ENCODE results near the gene GRB10.

The GRB10 gene

DNA sequence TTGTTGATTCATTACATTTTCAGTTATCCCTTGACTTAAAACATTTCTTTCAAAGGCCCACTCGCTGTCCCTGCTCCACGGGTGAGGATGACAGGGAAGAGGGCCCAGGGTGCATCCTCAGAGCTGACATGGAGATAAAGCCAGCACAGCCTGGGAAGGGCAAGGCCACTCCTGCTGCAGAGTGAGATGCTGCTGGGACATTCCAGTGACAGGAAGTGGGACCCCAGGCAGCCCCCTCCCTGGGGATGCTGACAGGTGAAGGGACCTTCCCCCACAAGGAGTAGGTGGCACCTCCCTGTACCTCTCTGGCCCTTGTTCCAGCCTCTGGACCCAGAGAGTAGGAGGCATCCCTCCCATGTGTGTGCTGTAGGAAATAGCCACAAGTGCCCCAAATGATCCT is 119.7 kb downstream of the GRB10 start:
- H3K27ac ChIP-seq (replicated peaks; ENCODE audit: low read length), result no peak overlapping the region
- H3K14ac ChIP-seq (ENCODE audit: low read length), result no peak overlapping the region
- no peak overlapping the region for H3K18ac ChIP-seq (ENCODE audit: low read length)
- no peaks in the 10 kb centered on the region for H3K27me3 ChIP-seq (ENCODE audit: control insufficient read depth in 3 of 3, insufficient read depth in 3 of 3, low read depth in 1 of 3, low read length in 3 of 3)
- no peaks in the 10 kb centered on the region for H3K9me3 ChIP-seq (replicated peaks in 1 of 2; ENCODE audit: control insufficient read depth in 2 of 2, insufficient read depth in 1 of 2, low read depth in 1 of 2, low read length in 2 of 2)
- no peak overlapping the region for H3K4me3 ChIP-seq (ENCODE audit: low read length in 2 of 2)
- peaks cover 21 to 91% of the 10 kb centered on the region in 2 donors for H3K36me3 ChIP-seq (replicated peaks in 1 of 2; ENCODE audit: control insufficient read depth in 2 of 2, insufficient read depth in 2 of 2, low read length in 2 of 2)
- H2BK120ac ChIP-seq (ENCODE audit: low read depth, low read length), result no peak overlapping the region
- H2BK15ac ChIP-seq (ENCODE audit: low read length), result no peak overlapping the region
- no peaks in the 10 kb centered on the region for H3K4me1 ChIP-seq (ENCODE audit: control insufficient read depth in 2 of 2, insufficient read depth in 1 of 2, low read depth in 1 of 2, low read length in 2 of 2)
- H4K8ac ChIP-seq (ENCODE audit: low read depth, low read length), result no peak overlapping the region
- no peak for DNase-seq (ENCODE audit: low spot score)
- no peak overlapping the region for H4K91ac ChIP-seq (ENCODE audit: low read depth, low read length, poor library complexity)
- no peak overlapping the region for H3K4me2 ChIP-seq (ENCODE audit: insufficient read depth, low read length, poor library complexity, severe bottlenecking)
- H2AFZ ChIP-seq (ENCODE audit: low read length), result no peak overlapping the region
- H3K9ac ChIP-seq (ENCODE audit: low read depth, low read length, poor library complexity), result no peak overlapping the region
- no peak overlapping the region for H2AK5ac ChIP-seq (ENCODE audit: low read depth, low read length)
- H2BK12ac ChIP-seq (ENCODE audit: low read length), result no peak overlapping the region
- H3K79me1 ChIP-seq (ENCODE audit: low read depth, low read length), result peaks cover 6% of the 10 kb centered on the region
- no peak overlapping the region for H3K23ac ChIP-seq (ENCODE audit: low read depth, low read length, poor library complexity)
- no CpG with 5 or more reads among the region's 2 CpGs for WGBS, 2 donors (ENCODE audit: extremely low coverage in 2 of 2, insufficient read length in 2 of 2, insufficient replicate concordance in 1 of 2)
- no peak overlapping the region for H3K4ac ChIP-seq (ENCODE audit: low read length)
- no peak overlapping the region for H2BK5ac ChIP-seq (ENCODE audit: low read length)

- Histone ChIP-seq H2AK5ac (ENCODE audit: low read depth, low read length) (no peak overlapping the region), H3K27ac (replicated peaks; ENCODE audit: low read length) (no peak overlapping the region), H3K36me3 (replicated peaks in 1 of 2; ENCODE audit: control insufficient read depth in 2 of 2, insufficient read depth in 2 of 2, low read length in 2 of 2) (peaks cover 21 to 91% of the 10 kb centered on the region in 2 donors), H3K18ac (ENCODE audit: low read length) (no peak overlapping the region), H3K23ac (ENCODE audit: low read depth, low read length, poor library complexity) (no peak overlapping the region), H2BK15ac (ENCODE audit: low read length) (no peak overlapping the region), H2AFZ (ENCODE audit: low read length) (no peak overlapping the region), H2BK5ac (ENCODE audit: low read length) (no peak overlapping the region), H3K4me2 (ENCODE audit: insufficient read depth, low read length, poor library complexity, severe bottlenecking) (no peak overlapping the region), H3K79me1 (ENCODE audit: low read depth, low read length) (peaks cover 6% of the 10 kb centered on the region), H4K91ac (ENCODE audit: low read depth, low read length, poor library complexity) (no peak overlapping the region), H2BK12ac (ENCODE audit: low read length) (no peak overlapping the region), H3K14ac (ENCODE audit: low read length) (no peak overlapping the region), H2BK120ac (ENCODE audit: low read depth, low read length) (no peak overlapping the region), H3K4me3 (ENCODE audit: low read length in 2 of 2) (no peak overlapping the region), H3K4ac (ENCODE audit: low read length) (no peak overlapping the region), H3K9ac (ENCODE audit: low read depth, low read length, poor library complexity) (no peak overlapping the region), H3K9me3 (replicated peaks in 1 of 2; ENCODE audit: control insufficient read depth in 2 of 2, insufficient read depth in 1 of 2, low read depth in 1 of 2, low read length in 2 of 2) (no peaks in the 10 kb centered on the region), H3K4me1 (ENCODE audit: control insufficient read depth in 2 of 2, insufficient read depth in 1 of 2, low read depth in 1 of 2, low read length in 2 of 2) (no peaks in the 10 kb centered on the region), H4K8ac (ENCODE audit: low read depth, low read length) (no peak overlapping the region), H3K27me3 (ENCODE audit: control insufficient read depth in 3 of 3, insufficient read depth in 3 of 3, low read depth in 1 of 3, low read length in 3 of 3) (no peaks in the 10 kb centered on the region)
- no peak for DNase-seq (ENCODE audit: low spot score)
- no CpG with 5 or more reads among the region's 4 CpGs for WGBS, 2 donors (ENCODE audit: extremely low coverage in 2 of 2, insufficient read length in 2 of 2, insufficient replicate concordance in 1 of 2)
These were observed 120.5 kb downstream of the GRB10 start for GRCh38 chr7:50662041-50662694.

DNA sequence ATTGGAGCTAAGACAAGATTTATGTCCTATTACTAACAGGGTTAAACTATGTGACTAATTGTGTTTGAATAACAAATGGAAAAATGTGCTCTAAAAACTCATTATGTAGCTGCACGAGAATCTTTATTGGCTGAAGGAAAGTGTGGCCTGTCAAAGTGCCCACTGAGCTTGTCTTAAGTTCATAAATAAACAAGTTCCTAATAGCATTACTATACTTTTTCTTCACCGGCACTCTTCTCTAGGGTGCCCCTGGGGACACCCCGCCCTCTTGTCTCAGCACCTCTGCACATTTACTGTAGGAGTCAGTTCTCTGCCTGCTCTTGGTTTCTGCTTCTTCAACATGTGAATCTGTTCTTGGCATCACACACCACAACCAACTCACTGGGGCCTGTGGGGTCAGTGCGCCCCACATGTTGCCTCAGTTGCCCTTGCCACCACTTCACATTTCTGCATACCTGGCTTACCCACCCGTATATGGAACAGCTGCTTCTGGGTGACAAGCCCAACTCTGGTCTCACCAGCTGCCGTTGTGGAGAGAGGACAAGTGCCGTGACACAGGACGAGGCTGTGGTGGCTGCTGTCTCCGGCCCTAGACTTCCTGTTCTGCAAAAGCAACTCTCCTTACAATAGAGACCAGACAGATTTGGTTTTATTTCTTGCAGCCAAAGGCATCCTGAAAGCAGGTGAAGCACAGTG is 121.2 kb downstream of the GRB10 start:
- H2BK120ac ChIP-seq (ENCODE audit: low read depth, low read length), result no peak overlapping the region
- H3K18ac ChIP-seq (ENCODE audit: low read length), result no peak overlapping the region
- H3K27ac ChIP-seq (replicated peaks; ENCODE audit: low read length), result no peak overlapping the region
- no peak overlapping the region for H3K23ac ChIP-seq (ENCODE audit: low read depth, low read length, poor library complexity)
- H3K79me1 ChIP-seq (ENCODE audit: low read depth, low read length), result peaks cover 6% of the 10 kb centered on the region
- no peak overlapping the region for H3K9ac ChIP-seq (ENCODE audit: low read depth, low read length, poor library complexity)
- no peaks in the 10 kb centered on the region for H3K4me1 ChIP-seq (ENCODE audit: control insufficient read depth in 2 of 2, insufficient read depth in 1 of 2, low read depth in 1 of 2, low read length in 2 of 2)
- H2BK5ac ChIP-seq (ENCODE audit: low read length), result no peak overlapping the region
- peaks cover 21 to 95% of the 10 kb centered on the region in 2 donors for H3K36me3 ChIP-seq (replicated peaks in 1 of 2; ENCODE audit: control insufficient read depth in 2 of 2, insufficient read depth in 2 of 2, low read length in 2 of 2)
- H2BK15ac ChIP-seq (ENCODE audit: low read length), result no peak overlapping the region
- H3K14ac ChIP-seq (ENCODE audit: low read length), result no peak overlapping the region
- no peak overlapping the region for H2BK12ac ChIP-seq (ENCODE audit: low read length)
- no CpG with 5 or more reads among the region's 9 CpGs for WGBS, 2 donors (ENCODE audit: extremely low coverage in 2 of 2, insufficient read length in 2 of 2, insufficient replicate concordance in 1 of 2)
- H2AFZ ChIP-seq (ENCODE audit: low read length), result no peak overlapping the region
- no peak overlapping the region for H4K8ac ChIP-seq (ENCODE audit: low read depth, low read length)
- no peak overlapping the region for H4K91ac ChIP-seq (ENCODE audit: low read depth, low read length, poor library complexity)
- H3K4ac ChIP-seq (ENCODE audit: low read length), result no peak overlapping the region
- H3K4me3 ChIP-seq (ENCODE audit: low read length in 2 of 2), result no peak overlapping the region
- H3K27me3 ChIP-seq (ENCODE audit: control insufficient read depth in 3 of 3, insufficient read depth in 3 of 3, low read depth in 1 of 3, low read length in 3 of 3), result no peaks in the 10 kb centered on the region
- no peak for DNase-seq (ENCODE audit: low spot score)
- H3K4me2 ChIP-seq (ENCODE audit: insufficient read depth, low read length, poor library complexity, severe bottlenecking), result no peak overlapping the region
- no peaks in the 10 kb centered on the region for H3K9me3 ChIP-seq (replicated peaks in 1 of 2; ENCODE audit: control insufficient read depth in 2 of 2, insufficient read depth in 1 of 2, low read depth in 1 of 2, low read length in 2 of 2)
- H2AK5ac ChIP-seq (ENCODE audit: low read depth, low read length), result no peak overlapping the region

DNA sequence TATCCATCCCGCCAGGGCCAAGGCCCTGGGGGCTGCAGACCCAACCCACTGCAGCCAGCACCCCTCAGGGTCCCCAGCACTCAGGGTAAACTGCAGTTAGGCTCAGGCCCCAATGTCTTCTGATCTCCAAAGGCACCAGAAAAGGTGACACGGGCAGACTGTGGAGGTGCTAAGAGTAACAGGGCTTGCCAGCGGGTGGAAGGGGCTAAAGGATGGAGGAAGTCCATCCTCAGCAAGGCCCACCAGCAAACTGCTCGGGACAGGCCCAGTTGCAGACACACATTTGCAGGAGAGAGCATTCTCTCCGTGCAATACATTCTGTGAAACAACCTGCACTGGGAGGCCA is 121.9 kb downstream of the GRB10 start:
- Histone ChIP-seq H3K4me2 (ENCODE audit: insufficient read depth, low read length, poor library complexity, severe bottlenecking) (no peak overlapping the region), H4K91ac (ENCODE audit: low read depth, low read length, poor library complexity) (no peak overlapping the region), H3K27me3 (ENCODE audit: control insufficient read depth in 3 of 3, insufficient read depth in 3 of 3, low read depth in 1 of 3, low read length in 3 of 3) (no peaks in the 10 kb centered on the region), H2AFZ (ENCODE audit: low read length) (no peak overlapping the region), H3K4ac (ENCODE audit: low read length) (no peak overlapping the region), H3K9ac (ENCODE audit: low read depth, low read length, poor library complexity) (no peak overlapping the region), H3K14ac (ENCODE audit: low read length) (no peak overlapping the region), H3K4me3 (ENCODE audit: low read length in 2 of 2) (no peak overlapping the region), H2BK120ac (ENCODE audit: low read depth, low read length) (no peak overlapping the region), H3K27ac (replicated peaks; ENCODE audit: low read length) (no peak overlapping the region), H3K4me1 (ENCODE audit: control insufficient read depth in 2 of 2, insufficient read depth in 1 of 2, low read depth in 1 of 2, low read length in 2 of 2) (no peaks in the 10 kb centered on the region), H3K23ac (ENCODE audit: low read depth, low read length, poor library complexity) (peak overlapping the region; percentile 34), H2AK5ac (ENCODE audit: low read depth, low read length) (no peak overlapping the region), H4K8ac (ENCODE audit: low read depth, low read length) (no peak overlapping the region), H2BK15ac (ENCODE audit: low read length) (no peak overlapping the region), H3K36me3 (replicated peaks in 1 of 2; ENCODE audit: control insufficient read depth in 2 of 2, insufficient read depth in 2 of 2, low read length in 2 of 2) (peaks cover 19 to 94% of the 10 kb centered on the region in 2 donors), H3K79me1 (ENCODE audit: low read depth, low read length) (peaks cover 6% of the 10 kb centered on the region), H3K18ac (ENCODE audit: low read length) (no peak overlapping the region), H2BK12ac (ENCODE audit: low read length) (no peak overlapping the region), H2BK5ac (ENCODE audit: low read length) (no peak overlapping the region), H3K9me3 (replicated peaks in 1 of 2; ENCODE audit: control insufficient read depth in 2 of 2, insufficient read depth in 1 of 2, low read depth in 1 of 2, low read length in 2 of 2) (no peaks in the 10 kb centered on the region)
- WGBS, 2 donors (ENCODE audit: extremely low coverage in 2 of 2, insufficient read length in 2 of 2, insufficient replicate concordance in 1 of 2), result no CpG with 5 or more reads among the region's 5 CpGs
- no peak for DNase-seq (ENCODE audit: low spot score)
